ENCODE measurements around the gene PDIA2.

Gene PDIA2

DNA sequence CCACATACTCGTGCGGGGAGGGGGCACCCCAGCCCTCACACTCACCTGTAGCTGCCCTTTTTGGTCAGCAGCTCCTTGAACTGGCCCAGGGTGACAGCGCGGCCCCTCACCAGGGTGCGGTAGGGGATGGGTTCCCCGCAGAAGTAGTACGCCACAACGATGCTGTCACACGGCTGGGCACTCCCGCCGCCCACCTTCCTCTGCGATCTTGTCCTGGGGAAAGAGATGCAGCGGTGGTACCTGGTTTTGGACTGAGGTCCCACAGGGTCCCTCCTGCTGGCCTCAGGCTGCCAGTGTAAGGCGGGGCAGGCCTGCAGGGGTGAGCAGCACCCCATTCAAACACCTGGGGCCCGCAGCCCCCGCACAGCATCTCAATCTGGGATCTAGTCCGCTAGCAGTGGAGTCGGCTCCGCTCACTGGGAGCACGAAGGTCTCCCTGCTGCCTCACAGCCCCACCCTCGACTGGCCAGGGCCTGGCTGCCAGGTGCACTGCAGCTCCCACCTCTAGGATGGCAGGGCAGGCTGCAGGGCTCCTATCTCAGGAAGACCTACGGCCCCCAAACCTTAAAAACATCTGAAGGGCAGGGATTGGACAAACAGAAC is 6.5 kb downstream of the PDIA2 start:
- no peak overlapping the region for H3K4me3 ChIP-seq (ENCODE audit: low read depth, low read length)
- TF ChIP-seq, protein P1, sequence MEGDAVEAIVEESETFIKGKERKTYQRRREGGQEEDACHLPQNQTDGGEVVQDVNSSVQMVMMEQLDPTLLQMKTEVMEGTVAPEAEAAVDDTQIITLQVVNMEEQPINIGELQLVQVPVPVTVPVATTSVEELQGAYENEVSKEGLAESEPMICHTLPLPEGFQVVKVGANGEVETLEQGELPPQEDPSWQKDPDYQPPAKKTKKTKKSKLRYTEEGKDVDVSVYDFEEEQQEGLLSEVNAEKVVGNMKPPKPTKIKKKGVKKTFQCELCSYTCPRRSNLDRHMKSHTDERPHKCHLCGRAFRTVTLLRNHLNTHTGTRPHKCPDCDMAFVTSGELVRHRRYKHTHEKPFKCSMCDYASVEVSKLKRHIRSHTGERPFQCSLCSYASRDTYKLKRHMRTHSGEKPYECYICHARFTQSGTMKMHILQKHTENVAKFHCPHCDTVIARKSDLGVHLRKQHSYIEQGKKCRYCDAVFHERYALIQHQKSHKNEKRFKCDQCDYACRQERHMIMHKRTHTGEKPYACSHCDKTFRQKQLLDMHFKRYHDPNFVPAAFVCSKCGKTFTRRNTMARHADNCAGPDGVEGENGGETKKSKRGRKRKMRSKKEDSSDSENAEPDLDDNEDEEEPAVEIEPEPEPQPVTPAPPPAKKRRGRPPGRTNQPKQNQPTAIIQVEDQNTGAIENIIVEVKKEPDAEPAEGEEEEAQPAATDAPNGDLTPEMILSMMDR (IDR thresholded peaks at IDR 0.05; ENCODE audit: low read depth, low read length) = no peak

DNA sequence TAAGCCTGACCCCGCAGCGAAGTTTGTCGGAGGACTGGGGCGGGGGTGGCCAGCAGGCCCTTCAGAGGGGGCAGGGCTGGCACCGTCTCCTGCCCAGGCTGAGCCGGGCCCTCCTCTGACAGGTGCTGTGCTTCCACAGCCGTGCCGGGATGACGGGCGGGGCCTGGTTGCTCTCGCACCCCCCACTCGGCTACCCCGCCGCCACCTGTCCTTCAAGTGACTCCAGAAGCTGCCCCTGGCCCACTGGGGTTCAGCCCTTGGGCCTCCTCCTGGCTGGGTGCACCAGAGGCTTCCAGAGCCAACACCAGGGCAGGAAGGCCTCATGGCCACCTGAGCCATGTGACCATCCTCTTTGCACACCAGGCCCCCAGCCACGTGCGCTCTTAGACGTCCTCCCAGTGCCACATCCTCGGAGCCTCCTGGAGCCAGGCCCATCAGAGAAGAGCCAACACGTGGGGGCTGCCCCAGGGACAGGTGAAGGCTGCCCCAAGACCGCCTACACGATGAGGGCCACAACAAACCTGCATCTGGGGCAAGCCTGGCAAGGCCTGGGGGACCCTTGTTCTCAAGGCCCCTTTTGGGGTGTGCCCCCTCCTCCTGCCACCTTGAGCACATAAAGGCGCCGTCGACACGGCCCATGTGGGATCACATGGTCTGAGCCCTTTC is 7.2 kb downstream of the PDIA2 start:
- TF ChIP-seq, protein P1 (IDR thresholded peaks at IDR 0.05; ENCODE audit: low read depth, low read length) = no peak

DNA sequence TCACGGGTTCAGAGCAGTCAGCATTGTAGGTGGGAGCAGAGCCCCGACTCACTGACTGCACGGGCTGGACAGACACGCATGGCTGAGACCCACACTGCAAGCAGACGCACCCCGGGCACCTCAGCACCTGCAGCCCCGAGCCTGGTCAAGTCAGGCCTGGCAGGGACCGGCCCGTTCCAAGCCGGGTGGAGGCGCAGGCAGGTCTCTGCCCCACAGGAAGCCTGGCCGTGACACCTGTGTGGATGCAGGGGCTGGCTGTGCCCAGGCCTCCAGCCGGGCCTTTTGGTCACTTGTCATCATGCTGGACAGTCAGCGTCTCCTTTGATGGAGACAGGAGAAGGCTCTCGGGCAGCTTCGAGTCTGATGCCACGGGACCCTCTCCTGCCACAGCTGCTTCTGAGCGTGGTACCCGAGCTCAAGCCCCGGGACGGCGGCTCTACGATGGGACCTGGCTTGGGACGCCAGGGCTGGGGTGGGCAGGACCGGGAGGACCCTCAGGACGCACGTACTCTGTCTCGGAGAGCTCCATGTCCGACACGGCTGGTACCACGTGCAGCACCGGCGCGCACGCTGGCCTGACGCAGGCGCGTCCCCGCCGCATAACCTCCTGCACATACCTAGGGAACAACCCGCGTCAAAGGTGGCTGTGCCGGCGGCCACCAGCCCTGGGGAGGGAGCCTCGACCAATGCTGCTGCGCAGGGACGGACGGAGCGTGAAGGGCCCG is 7.9 kb downstream of the PDIA2 start:
- no peak overlapping the region for H3K4me3 ChIP-seq (ENCODE audit: low read depth, low read length)
- TF ChIP-seq, protein P1 (IDR thresholded peaks at IDR 0.05; ENCODE audit: low read depth, low read length) = no peak

More for the DNA sequence above, 7.2 kb downstream of the PDIA2 start:
- no peak overlapping the region for H3K4me3 ChIP-seq (ENCODE audit: low read depth, low read length)

- TF ChIP-seq, protein P1 (IDR thresholded peaks at IDR 0.05; ENCODE audit: low read depth, low read length) = no peak
These were observed 8.6 kb downstream of the PDIA2 start for GRCh38 chr16:291539-291938.

GRCh38 chr16:293043-293775 is 10.2 kb downstream of the PDIA2 start:
- TF ChIP-seq, protein P1 (IDR thresholded peaks at IDR 0.05; ENCODE audit: low read depth, low read length) = no peak
- H3K4me3 ChIP-seq (ENCODE audit: low read depth, low read length) = no peak overlapping the region

More at GRCh38 chr16:291539-291938, 8.6 kb downstream of the PDIA2 start:
- no peak overlapping the region for H3K4me3 ChIP-seq (ENCODE audit: low read depth, low read length)

- TF ChIP-seq, protein P1 (IDR thresholded peaks at IDR 0.05; ENCODE audit: low read depth, low read length) = no peak
These were observed 13.3 kb downstream of the PDIA2 start for GRCh38 chr16:296276-296675.

More at GRCh38 chr16:296276-296675, 13.3 kb downstream of the PDIA2 start:
- H3K4me3 ChIP-seq (ENCODE audit: low read depth, low read length) = no peak overlapping the region

Data from WI38 (cell line).